Measurements from ENCODE around the gene ITPRIPL2.

The ITPRIPL2 gene

GRCh38 chr16:19145010-19145409, 31.2 kb downstream of the ITPRIPL2 start:
- no peak for DNase-seq

DNA sequence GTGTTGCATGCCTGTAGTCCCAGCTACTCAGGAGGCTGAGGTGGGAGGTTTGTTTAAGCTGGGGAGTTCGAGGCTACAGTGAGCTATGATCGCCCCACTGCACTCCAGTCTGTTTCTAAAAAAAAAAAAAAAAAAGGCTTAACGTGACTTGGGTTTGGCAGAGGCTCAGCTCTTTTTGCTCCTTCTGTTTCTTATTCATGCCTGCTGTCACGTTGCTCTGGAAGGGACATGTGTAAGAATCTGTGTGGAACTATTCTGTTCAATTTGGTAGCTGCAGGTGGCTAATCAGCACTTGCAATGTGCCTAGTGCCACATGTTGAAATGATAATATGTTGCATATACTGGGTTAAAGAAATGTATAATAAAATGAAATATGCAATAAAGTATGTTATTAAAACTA, 33.4 kb downstream of the ITPRIPL2 start:
- DNase-seq, result peak in 1 of 2 experiments; percentile 31

DNA sequence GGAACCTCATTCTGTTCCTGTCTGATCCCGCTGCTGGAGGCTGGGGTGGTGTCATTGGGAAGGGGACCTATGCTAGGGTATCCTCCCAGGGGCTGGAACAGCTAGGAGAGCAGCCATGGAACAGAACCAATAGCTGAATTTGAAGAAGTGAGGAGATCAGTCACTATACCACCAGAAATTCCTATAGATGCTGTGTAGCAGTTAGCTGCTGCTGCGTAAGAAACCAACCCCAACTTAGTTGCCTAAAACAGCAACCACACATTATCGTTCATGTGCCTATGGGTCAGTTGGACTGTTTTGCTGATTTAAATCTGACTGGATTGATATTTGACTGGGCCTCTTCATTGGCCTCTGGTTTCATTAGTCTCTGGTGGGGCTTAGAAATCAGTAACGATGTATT, 33.9 kb downstream of the ITPRIPL2 start:
- DNase-seq, result no peak

DNA sequence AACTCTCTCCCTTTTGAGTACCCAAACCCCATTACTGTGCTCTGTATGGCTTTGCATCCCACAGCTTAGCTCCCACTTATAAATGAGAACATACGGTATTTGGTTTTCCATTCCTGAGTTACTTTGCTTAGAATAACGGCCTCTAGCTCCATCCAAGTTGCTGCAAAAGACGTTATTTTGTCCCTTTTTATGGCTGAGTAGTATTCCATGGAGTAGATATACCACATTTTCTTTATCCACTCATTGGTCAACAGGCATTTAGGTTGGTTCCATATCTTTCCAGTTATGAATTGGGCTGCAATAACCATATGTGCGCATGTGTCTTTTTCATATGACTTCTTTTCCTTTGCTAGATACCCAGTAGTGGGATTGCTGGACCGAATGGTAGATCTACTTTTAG, 34.4 kb downstream of the ITPRIPL2 start:
- no peak for DNase-seq

- no peak for DNase-seq
Observed at GRCh38 chr16:19151310-19151709, 37.5 kb downstream of the ITPRIPL2 start.

GRCh38 chr16:19152042-19152441, 38.3 kb downstream of the ITPRIPL2 start:
- no peak for DNase-seq

GRCh38 chr16:19153876-19154275, 40.1 kb downstream of the ITPRIPL2 start:
- DNase-seq, result peak; percentile 44 to 74

DNA sequence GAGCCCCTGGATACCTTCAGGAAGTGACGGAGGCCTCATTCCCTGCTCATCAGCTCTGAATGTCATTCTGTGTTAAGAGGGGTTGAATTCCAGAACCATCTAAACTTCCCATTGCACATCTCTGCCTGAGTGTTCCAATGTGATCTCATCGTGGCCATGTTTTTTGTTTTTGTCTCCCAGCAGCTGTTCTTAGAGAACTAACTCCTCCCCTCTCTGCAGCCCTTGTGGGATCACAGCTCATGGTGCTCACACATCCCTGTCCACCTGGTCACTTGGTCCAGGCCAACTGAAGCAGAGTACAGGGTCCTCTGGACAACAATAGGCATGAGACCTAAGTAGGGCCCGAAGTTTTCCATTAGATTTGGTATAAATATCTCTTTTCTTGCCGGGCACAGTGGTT, 48.3 kb downstream of the ITPRIPL2 start:
- DNase-seq, result no peak

DNA sequence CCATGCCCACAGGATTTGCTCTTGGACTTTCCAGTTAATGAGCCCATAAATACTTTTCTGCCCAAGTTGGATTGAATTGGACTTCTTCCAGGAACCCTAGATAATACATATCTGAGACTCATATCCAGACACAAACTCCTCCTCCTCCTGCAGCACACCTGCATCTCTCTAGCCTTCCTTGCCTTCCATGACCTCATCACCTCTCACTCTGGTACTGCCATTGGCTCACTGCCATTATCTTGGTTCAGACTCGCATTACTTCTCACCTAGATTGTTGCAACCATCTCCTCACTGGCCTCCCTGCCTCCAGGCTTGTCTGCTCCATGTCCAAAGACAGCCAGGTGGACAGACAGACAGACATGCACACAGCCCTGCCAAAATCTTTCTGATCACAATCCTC, 49.5 kb downstream of the ITPRIPL2 start:
- no peak for DNase-seq

DNA sequence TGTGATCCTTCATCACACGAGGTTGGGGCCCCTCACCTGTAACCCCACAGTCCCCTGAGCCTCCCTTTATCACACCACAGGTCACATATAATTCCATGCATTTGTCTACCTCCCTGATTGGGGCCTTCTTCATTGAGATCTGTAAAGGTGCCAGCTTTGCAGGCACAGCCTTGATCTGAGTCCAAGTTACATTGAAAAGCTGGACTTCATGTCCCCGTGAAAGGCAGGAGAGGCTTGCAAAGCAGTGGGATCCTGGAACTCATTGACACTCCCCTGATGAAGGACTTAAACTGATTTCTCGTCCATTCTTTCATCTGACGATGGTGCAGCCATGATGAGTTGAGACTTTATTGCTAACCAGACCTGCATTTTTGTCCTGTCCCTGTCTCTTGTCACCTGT, 50.5 kb downstream of the ITPRIPL2 start:
- DNase-seq, result no peak

- no peak for DNase-seq
Observed at GRCh38 chr16:19165101-19165500, 51.3 kb downstream of the ITPRIPL2 start.

DNA sequence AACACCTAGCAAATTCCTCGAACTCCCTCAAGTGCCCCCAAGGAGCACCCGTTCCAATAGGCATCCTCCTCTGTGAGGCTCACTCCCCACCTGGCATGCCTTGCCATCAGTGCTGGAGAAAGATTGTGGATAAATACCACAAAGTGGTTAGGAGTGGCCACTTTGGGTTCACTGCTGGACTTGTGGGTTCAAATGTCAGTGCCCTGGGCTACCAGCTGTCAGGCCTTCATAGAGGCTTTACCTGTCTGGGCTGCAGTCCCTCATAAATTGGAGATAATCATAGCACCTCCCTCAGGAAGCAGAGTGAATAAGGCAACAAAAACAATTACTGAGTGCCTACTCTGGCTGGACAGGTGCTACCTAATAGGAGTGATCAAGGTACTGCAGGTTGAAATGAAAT, 52.7 kb downstream of the ITPRIPL2 start:
- peak in 1 of 2 experiments; percentile 8 for DNase-seq

GRCh38 chr16:19167710-19168370, 54.1 kb downstream of the ITPRIPL2 start, which contains the start of gene SYT17:
Gene SYT17, plus strand, starts transcription at chr16:19168240. Its CDS starts 407 bp downstream, at chr16:19168647.
- peak; percentile 40 to 84 for DNase-seq

DNA sequence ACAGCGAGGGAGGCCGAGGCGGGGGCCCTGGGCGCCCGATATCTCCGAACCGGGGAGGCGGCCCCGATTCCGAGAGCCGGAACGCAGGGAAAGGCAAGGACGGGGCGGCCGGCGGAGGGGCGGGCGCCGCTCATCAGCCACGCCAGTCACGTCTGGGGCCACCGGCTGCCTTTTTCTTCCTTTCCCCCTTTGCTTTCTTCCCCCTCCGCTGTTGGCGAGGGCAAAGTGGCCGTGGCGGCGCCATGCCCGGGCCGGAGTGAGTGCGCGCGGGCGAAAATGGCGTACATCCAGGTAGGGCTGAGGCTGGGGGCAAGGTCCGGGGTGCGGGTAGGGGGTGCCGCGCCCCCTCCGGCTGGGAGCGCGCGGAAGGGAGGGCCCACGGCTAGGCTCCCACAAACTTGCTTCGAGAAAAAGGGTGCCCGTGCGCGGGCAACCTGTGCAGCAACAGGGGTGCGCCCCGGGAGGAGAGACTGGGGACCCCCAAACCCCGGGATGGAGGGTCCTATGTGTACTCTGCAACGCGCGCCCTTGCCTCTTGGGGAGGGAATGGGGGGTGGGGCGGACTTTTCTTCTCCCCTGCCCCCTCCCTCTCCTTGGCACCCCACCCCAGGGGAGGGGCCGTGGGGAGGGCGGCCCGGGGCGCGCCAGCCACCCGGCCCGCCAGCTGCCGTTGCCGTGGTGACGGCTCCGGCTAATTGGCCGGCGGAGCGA, 54.8 kb downstream of the ITPRIPL2 start:
- DNase-seq, result peak; percentile 62 to 86

DNA sequence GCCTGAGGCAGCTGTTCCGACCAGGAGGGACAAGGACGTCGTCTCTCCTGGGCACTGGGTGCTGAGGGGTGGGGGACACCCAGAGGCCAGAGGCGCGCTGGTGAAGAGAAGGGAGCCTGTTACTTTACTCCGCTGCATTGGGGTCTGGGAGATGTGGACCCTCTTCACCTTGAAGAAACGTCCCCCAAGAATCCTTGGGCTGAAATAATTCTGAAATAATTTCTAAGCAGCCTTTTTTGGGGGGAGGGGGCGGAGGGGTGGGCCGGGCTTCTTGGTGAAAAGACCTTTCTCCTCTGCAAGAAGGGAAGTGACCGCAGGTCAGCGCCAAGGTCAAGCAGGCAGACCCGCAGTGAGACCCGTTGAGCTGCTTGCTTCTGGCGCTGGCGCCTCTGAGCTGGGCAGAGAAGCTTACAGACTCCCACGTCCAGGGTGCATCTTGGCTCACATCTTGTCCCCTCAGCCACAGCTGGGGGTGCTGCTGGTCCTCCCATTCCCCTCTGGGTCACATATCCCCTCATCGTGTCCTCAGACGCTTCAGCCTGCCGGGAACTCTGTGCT, 55.4 kb downstream of the ITPRIPL2 start:
- peak in 1 of 2 experiments; percentile 9 for DNase-seq

DNA sequence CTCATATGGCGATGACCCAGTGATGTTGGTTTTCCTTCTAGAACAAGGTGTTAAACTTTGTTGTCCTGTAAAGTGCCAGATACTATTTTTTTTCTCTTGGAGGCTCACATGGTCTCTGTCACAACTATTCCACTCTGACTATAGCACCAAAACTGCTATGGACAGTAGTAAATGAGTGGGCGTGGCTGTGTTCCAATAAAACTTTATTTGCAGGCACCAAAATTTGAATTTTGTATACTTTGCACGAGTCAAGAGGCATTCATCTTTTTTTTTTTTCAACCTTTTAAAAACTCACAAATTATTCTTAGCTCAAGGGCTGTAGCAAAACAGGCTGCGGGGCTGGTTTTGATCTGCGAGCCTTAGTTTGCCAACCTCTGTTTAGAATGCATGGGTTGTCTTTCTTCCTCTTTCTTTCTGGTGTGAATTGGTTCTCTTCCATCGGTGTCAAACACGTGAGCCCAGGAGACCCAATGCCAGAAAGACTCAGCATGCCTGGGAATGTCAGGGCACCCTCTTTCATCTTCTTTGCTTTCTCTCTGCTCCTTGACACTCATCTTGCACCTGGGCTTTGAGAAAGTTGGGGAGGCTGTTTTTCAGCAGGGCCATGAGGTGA, 56.4 kb downstream of the ITPRIPL2 start:
- DNase-seq, result no peak

All from NCI-H524 (cell line).